ENCODE measurements around the gene JPH2. TPM values are rescaled to one million over a fixed set of nuclear protein-coding genes. Genes with fewer than 3 reads are reported as not detected.
"Not testable (repeated sequence)": the region's sequence is repeated elsewhere in the genome, so short reads cannot be mapped to it uniquely, and the experiment has no call there.

JPH2 gene
- total RNA-seq, 1 donor from 2014 or later = not detected

GRCh38 chr20:44159711-44160110, 27.3 kb downstream of the JPH2 start:
- DNase-seq (ENCODE audit: low read depth, low spot score) = no peak

DNA sequence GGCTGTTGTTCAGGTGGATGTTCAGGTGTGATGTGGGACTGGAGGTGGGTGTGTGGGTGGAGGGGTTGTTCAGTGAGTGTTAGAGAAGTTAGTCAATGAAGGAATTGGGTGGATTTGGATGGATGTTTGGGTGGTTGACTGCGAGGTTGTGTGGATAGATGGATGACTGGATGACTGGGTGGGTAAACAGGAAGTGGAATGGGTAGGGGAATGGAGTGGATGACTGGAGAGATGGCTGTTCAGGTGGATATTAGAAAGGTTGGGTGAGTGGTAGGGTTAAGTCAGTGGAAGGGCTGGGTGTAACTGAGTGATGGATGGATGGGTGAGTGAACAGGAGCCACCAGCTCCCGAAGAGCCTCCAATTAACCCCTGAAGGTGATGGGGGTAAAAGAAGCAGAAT, 27.9 kb downstream of the JPH2 start:
- DNase-seq (ENCODE audit: low read depth, low spot score) = no peak

DNA sequence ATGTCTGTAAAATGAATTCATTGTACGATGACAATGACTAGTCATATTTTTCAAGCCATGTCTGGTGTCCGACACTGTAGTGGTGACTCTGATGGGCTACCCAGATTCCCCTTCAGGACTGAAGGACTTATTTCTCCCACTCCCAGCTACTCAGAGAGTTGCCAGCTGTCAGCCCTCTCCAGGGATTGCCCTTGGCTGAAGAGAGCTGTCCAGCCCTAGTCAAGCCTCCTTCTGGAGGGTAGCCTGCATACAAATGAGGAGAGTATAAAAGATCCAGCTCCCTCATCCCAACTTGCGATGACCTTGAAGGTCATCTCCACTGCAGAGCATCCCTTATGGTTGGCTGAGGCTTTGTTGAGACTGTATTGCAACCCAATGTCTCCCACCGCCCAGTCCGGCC, 29.9 kb downstream of the JPH2 start:
- no peak for DNase-seq (ENCODE audit: low read depth, low spot score)

DNA sequence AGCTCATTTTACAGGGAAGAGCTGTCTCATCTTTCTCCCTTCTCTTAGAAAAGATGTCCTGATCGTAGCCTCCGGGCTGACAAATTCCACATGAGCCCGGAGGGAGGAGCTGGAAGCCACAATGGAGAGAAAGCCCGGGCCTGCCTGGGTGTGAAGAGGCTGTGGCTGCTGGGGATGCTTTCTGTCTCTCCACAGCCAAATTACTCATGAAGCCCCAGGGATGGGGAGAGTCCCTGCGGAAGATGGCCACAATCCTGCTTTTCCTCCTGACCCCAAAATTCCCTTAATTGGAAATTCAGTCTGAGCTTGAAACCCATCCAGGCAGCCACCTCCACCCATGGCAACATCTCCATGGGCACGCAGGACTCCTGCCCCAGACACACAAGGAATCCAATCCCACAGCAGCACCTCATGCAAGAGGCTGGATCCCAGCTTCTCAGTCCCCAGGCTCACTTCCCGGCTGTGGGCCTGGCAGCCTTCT, 32.4 kb downstream of the JPH2 start:
- no peak for DNase-seq (ENCODE audit: low read depth, low spot score)

- no peak for DNase-seq (ENCODE audit: low read depth, low spot score)
Observed at GRCh38 chr20:44153636-44154043, 33.3 kb downstream of the JPH2 start.

- no peak for DNase-seq (ENCODE audit: low read depth, low spot score)
Observed at GRCh38 chr20:44151621-44152416, 35.2 kb downstream of the JPH2 start.

DNA sequence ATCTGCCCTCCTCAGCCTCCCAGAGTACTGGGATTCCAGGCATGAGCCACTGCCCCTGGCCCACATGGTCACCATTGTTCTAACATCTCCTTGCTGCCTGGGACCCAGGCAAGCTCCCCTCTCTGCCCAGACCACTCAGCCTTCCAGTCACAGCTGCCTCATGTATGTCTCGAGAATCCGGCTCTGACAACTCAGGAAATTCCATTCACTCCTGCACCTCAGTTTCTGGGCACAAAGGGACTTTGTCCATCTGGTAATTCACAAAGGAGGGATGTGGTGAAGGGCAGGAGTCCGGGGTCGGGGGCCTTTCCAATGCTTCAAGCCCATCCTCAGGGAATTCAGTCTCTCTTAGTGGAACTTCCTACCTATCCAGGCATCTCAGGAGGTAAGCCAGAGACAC, 40.7 kb downstream of the JPH2 start:
- DNase-seq (ENCODE audit: low read depth, low spot score) = no peak

DNA sequence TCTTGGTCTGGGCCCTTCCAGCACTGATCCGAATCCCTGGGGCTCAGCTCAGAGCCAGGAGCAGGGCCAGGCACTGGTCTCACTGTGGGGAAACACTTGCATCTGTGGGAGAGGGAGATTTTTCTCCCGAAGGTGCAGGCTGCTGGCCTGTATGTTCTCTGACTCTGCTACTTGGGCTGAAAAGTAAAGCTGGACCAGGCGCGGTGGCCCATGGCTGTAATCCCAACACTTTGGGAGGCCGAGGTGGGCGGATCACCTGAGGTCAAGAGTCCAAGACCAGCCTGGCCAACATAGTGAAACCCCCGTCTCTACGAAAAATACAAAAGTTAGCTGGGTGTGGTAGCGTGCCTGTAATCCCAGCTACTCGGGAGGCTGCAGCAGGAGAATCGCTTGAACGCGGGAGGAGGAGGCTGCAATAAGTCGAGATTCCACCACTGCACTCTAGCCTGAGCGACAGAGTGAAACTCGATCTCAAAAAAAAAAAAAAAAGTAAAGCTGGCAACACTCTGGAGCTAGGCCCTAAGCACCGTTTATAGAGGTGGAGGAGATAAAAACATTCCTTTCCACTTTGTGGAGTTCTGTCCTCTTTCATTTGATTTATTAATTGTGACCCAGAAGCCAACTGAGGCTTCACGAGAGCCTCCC, 41.7 kb downstream of the JPH2 start:
- no peak for DNase-seq (ENCODE audit: low read depth, low spot score)

DNA sequence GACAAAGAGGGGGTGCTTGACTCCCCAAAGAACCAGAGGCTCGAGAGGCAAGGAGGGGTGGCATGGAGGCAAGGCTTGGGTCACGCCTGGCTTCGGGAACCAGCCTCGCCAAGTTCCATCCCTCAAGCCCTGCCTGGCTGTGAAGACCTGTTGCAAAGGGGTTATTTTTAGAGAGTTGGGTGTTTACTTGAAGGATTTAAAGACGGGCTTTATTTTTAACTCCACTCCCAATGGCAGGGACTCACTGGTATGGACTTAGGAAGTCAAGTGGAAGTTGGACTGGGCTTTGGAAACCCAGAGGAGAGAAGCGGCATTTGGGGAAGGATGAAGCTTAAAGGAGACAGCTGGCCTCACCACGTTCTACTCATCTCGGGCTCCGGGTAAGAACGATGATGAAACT, 43.1 kb downstream of the JPH2 start:
- DNase-seq (ENCODE audit: low read depth, low spot score) = no peak

DNA sequence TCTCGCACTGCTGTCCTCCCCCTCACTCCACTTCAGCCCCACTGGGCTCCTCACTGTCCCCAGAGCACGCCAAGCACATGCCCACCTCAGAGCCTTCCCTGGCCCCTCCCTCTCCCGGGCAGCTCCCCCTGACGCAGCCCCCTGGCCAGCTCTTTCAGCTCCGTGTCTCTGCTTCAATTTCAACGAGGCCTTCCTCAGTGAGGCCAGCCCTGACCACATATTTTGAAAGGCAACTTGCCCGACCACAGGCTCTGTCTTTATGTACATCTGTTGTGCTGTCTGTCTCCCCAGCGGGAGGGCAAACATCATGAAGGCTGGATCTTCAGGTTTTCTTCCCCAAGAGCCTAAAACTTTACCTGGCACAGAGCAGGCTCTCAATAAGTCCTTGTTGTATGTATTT, 44.6 kb downstream of the JPH2 start:
- DNase-seq (ENCODE audit: low read depth, low spot score) = no peak

- DNase-seq (ENCODE audit: low read depth, low spot score) = no peak
Observed at GRCh38 chr20:44141873-44142272, 45.1 kb downstream of the JPH2 start.

DNA sequence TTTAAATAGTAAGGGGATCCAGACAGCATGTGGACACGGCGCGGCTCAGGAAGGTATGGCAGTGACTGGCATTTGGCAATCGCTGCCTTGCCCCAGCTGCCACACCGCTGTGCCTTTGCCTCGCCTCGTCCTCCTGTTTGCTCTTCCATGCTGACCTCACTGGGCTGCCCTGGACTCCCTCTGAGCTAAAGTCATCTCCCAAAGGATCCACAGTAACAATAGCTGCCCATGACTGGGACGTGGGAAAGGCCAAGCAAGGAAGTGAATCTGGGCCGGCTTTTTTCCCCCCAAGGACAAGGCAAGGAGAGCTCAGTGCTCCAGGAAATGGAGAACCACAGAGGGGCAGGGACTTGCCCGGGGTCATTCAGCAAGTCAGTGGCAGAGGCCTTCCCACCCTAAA, 48.1 kb downstream of the JPH2 start:
- DNase-seq (ENCODE audit: low read depth, low spot score) = no peak

DNA sequence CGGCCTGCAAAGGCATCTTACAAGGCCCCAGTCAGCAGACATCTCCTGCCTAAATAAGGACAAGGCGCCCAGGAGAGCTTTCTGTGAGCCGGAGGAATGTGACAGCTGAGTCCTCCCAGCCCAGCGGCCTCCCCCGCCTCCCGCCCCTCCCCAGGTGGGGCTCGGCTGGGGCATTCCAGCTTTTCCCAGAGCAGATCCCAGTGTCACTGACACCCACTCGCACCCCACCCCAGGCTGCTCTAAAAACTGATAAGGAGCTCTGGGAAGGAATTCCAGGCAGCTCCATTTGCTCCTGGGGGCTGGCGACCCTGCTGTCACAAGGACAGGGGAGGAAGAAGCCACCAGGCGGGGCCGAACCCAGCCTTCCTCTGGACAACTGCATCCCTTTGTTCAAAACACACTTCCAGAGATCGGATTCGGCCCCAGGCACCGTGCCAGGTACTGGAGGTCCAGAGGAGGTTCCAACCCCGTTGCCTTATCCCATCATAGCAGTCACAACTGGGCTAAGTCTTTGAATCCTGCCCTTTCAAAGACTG, 49.7 kb downstream of the JPH2 start:
- no peak for DNase-seq (ENCODE audit: low read depth, low spot score)

DNA sequence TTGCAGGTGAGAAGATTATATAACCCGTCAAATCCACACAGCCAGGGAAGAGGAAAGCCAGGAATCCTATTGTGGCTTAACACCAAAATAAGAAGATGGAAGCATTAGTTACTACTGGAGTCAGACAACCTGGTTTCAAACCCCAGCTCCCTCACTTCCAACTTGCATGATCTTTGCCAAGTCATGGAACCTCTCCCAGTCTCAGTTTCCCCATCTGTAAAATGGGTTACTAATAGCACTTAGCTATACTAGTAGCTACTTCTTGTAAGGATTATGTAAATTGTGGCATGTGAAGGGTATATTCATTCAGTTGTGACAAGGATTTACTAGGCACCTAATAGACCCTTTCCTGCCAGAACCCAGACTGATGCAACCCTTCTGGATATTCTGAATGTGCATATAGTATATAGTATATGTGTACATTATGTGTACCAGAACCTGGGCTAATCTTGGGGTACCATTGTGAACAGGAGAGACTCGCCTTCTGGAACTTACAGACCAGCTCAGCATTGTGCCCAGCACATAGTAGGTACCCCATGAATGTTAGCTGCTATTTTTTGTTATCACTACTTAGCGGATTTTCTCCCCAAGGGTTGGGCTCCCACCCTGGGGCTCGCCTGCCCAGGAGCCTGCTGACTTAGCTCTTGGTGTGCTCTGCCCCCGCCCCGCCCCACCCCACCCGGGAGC, 50.3 kb downstream of the JPH2 start:
- DNase-seq (ENCODE audit: low read depth, low spot score) = no peak

GRCh38 chr20:44135417-44136204, 51.4 kb downstream of the JPH2 start:
- DNase-seq (ENCODE audit: low read depth, low spot score) = no peak

- DNase-seq (ENCODE audit: low read depth, low spot score) = no peak
Observed at GRCh38 chr20:44135012-44135412, 52.0 kb downstream of the JPH2 start.

- DNase-seq (ENCODE audit: low read depth, low spot score) = no peak
Observed at GRCh38 chr20:44133424-44133823, 53.6 kb downstream of the JPH2 start.

DNA sequence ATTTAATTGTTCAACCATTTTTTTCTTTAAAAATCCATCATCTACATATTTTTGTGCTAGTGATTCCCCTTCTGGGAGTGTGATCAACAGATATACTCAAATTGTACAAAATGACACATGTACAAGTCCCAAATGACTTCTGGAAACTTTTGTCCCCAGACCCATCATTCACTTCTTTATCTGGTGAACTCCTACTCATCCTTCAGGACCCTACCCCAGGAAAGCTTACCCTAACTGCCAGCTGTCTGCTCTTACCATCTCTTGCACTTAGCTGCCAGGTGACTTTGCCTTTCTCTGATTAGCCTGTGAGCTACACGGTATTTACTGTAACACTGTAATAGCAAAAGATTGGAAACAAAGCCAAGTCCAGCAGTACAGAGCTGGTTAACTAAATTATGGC, 55.3 kb downstream of the JPH2 start:
- no peak for DNase-seq (ENCODE audit: low read depth, low spot score)

DNA sequence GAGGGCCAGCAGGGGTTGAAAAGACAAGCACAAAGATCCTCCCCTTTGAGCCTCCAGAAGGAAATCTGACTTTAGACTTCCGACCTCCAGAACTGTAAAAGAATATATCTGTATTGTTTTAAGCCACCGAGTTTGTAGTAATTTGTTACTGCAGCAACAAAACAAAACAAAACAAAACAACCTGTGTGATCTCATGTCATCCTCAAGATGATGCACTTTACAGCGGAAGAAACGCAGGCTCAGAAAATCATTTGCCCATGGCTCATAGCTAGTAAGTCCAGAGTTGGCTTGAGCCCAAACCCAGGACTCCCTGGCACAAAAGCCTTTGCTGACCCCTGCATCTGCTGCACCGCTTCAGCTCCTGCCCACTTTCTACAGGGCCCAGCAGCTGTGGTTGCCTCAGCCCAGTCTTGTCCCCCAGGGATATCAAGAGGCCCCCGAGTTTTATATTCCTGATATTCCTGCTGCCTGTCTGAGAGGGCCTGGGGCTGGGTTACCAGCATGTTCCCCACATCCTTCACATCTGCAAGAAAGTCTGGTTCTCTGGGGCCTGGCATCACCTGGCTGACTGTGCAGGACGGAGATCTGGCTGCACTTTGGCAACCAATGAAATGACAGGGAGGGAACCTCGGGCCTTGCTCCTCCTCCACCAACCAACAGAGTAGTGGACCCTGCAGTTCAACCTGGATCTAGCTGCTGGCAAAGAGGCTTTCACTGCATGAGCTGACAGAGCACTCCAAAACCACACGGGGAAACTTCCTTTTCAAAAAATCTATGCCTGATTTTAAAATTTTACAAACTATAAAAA, 56.9 kb downstream of the JPH2 start:
- DNase-seq (ENCODE audit: low read depth, low spot score) = no peak

GRCh38 chr20:44129300-44129699, 57.7 kb downstream of the JPH2 start:
- not testable (repeated sequence) for DNase-seq (ENCODE audit: low read depth, low spot score)

GRCh38 chr20:44126445-44126844, 60.5 kb downstream of the JPH2 start:
- DNase-seq (ENCODE audit: low read depth, low spot score) = no peak

All from pulmonary artery endothelial cell (primary cell).